NK-92 treated with Interleukin-12 subunit alpha and Interleukin-12 subunit beta, amount 100 ng/mL, for 24 hours (cell line): ENCODE results near the gene RGS3.
"Not testable (repeated sequence)": the region's sequence is repeated elsewhere in the genome, so short reads cannot be mapped to it uniquely, and the experiment has no call there.

ENCODE experiments used
- DNase-seq: peaks from one replicate; lab custom pipeline; 2025; lab: John Stamatoyannopoulos, UW

RGS3 gene

GRCh38 chr9:113636693-113637092 lies 173.2 kb downstream of the RGS3 start:
- DNase-seq = no peak

GRCh38 chr9:113638490-113638889 lies 175.0 kb downstream of the RGS3 start:
- DNase-seq = no peak

- DNase-seq = no peak
These were observed 175.4 kb downstream of the RGS3 start for GRCh38 chr9:113638897-113639296.

- DNase-seq = not testable (repeated sequence)
These were observed 176.0 kb downstream of the RGS3 start for GRCh38 chr9:113639411-113639970.

- no peak for DNase-seq
These were observed 176.9 kb downstream of the RGS3 start for GRCh38 chr9:113640418-113640817.

GRCh38 chr9:113641100-113641885 lies 177.8 kb downstream of the RGS3 start:
- DNase-seq = no peak

- DNase-seq = no peak
These were observed 180.8 kb downstream of the RGS3 start for GRCh38 chr9:113644321-113644720.

- no peak for DNase-seq
These were observed 181.9 kb downstream of the RGS3 start for GRCh38 chr9:113645227-113645977.

GRCh38 chr9:113645978-113646253 lies 182.4 kb downstream of the RGS3 start:
- no peak for DNase-seq

GRCh38 chr9:113646491-113646890 lies 183.0 kb downstream of the RGS3 start:
- DNase-seq = no peak
